SU-DHL-6 (cell line): ENCODE measurements around the gene GPR35.
"Not testable (repeated sequence)": the region's sequence is repeated elsewhere in the genome, so short reads cannot be mapped to it uniquely, and the experiment has no call there.

Source experiments
- H2AFZ ChIP-seq: fragments of 200-600 bp; sonication (generic); 2 replicates; pipeline ENCODE4 v1.6.1; 2014; ENCODE audit warnings: low read depth, mild to moderate bottlenecking, moderate library complexity, mixed read lengths, antibody characterized with exemption, low read length; ENCODE audit not compliant: severe bottlenecking
- H3F3A ChIP-seq: fragments of 200-600 bp; shearing (Covaris generic); 2 replicates; pipeline ENCODE4 v1.6.0; 2016; ENCODE audit warnings: antibody characterized with exemption, mild to moderate bottlenecking; ENCODE audit not compliant: insufficient read depth
- H3K27ac ChIP-seq: fragments of 200-600 bp; sonication (generic); 2 replicates; pipeline ENCODE4 v1.5.1; 2016; ENCODE audit warnings: low read depth, mild to moderate bottlenecking, low read length, moderate library complexity, mixed read lengths
- H3K27me3 ChIP-seq: fragments of 200-600 bp; sonication (generic), shearing (Covaris generic); 2 replicates; pipeline ENCODE4 v1.6.0; 2014; ENCODE audit warnings: mild to moderate bottlenecking, low read length
- H3K36me3 ChIP-seq: fragments of 200-600 bp; sonication (generic); 2 replicates; pipeline ENCODE4 v1.6.1; 2014; ENCODE audit warnings: mild to moderate bottlenecking, low read length, mixed read lengths
- H3K4me2 ChIP-seq: fragments of 300-600, 200-600 bp; shearing (Covaris generic), sonication (generic); 2 replicates; pipeline ENCODE4 v1.6.0; 2014; ENCODE audit warnings: low read length, low read depth, mild to moderate bottlenecking; ENCODE audit not compliant: poor library complexity, severe bottlenecking
- H3K4me3 ChIP-seq: fragments of 200-600 bp; sonication (generic); 2 replicates; pipeline ENCODE4 v1.5.1; 2014; ENCODE audit warnings: antibody characterized with exemption, low read length, mild to moderate bottlenecking, mixed read lengths; ENCODE audit not compliant: insufficient read depth, poor library complexity, severe bottlenecking
- H3K79me2 ChIP-seq: fragments of 200-600 bp; sonication (generic); 2 replicates; pipeline ENCODE4 v1.6.1; 2014; ENCODE audit warnings: mild to moderate bottlenecking, low read length, moderate library complexity; ENCODE audit not compliant: insufficient read depth
- H3K9ac ChIP-seq: fragments of 200-600 bp; sonication (generic); 2 replicates; pipeline ENCODE4 v1.7.0; 2014; ENCODE audit warnings: mild to moderate bottlenecking, low read length
- H3K9me2 ChIP-seq: fragments of 200-600 bp; sonication (generic); replicated peaks from 2 replicates; pipeline ENCODE4 v1.6.1; 2014; ENCODE audit warnings: low read length; ENCODE audit not compliant: insufficient read depth
- H3K9me3 ChIP-seq: fragments of 200-600 bp; sonication (generic); 2 replicates; pipeline ENCODE4 v1.6.1; 2014; ENCODE audit warnings: low read length, mixed read lengths; ENCODE audit not compliant: insufficient read depth
- H4K20me1 ChIP-seq: fragments of 200-600 bp; sonication (generic); 2 replicates; pipeline ENCODE4 v1.6.1; 2014; ENCODE audit warnings: low read depth, mild to moderate bottlenecking, antibody characterized with exemption, low read length, moderate library complexity, mixed read lengths

Gene GPR35

DNA sequence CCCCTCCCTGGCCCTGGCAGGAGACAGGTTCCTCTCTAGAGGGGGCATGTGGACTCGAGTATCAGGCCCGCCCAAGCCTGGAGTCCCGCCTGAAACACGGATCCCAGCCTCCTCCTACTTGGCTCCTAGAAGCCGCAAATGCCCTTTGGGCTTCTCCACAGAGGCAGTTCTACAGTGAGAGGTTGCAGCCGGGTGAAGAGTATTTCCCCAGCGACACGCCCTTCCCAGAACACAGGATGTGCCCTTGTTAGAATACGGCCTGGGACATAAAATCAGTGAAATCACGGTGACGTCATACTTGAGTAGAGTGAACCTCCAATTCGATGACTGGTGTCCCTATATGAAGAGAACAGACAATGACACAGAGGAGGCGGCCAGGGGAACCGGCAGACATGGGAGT, 52.8 kb downstream of the GPR35 start:
- not testable (repeated sequence) for H3K9me3 ChIP-seq, H3K4me2 ChIP-seq, H3K27me3 ChIP-seq, H3K4me3 ChIP-seq, H4K20me1 ChIP-seq, H3K36me3 ChIP-seq, H3K79me2 ChIP-seq, H3K9ac ChIP-seq, H3K9me2 ChIP-seq, H3F3A ChIP-seq, H3K27ac ChIP-seq, H2AFZ ChIP-seq

DNA sequence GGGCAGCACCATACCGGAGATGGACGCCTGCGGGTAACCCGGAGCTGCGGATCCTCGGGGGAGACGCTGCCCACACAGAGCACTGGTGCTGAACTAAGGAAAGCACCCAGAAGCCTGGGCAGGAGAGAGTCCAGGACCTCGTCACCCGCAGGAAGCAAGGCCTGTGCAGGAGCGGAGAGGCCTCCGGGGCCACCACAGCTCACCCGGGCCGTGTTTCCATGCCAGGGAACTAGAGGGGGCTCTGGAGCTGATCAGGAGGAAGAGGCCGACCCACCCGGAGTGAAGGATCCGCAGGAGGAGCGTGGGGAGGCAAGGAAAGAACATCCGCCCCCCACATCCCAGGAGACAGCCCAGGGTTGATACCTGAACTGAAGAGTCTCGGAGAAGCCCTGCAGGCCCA, 53.6 kb downstream of the GPR35 start:
- not testable (repeated sequence) for H3K36me3 ChIP-seq, H2AFZ ChIP-seq, H3K9me3 ChIP-seq, H3F3A ChIP-seq, H3K9me2 ChIP-seq, H3K9ac ChIP-seq, H4K20me1 ChIP-seq, H3K4me2 ChIP-seq, H3K79me2 ChIP-seq, H3K27ac ChIP-seq, H3K27me3 ChIP-seq, H3K4me3 ChIP-seq

DNA sequence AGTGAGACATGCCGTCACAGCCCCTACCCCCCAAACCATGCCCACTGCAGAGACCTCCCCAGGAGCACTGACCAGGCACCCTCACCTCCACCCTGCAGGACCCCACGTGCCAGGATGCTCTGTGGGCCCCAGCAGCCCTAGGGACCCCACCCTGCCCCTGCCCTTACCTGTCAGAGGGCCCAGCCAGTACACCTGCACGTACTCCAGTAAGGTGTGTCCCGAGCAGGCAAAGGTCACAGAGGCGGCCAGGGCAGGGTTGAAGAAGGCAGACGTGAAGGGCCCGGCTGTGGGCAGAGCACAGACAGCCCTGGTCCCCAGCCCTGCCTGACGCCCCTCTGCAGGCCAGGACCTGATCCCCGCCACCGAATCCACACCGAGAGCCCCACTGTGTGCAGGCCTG, 54.9 kb downstream of the GPR35 start:
- not testable (repeated sequence) for H2AFZ ChIP-seq, H3K9me2 ChIP-seq, H3K4me2 ChIP-seq, H3K27me3 ChIP-seq, H3K36me3 ChIP-seq, H3K9me3 ChIP-seq, H4K20me1 ChIP-seq, H3K79me2 ChIP-seq, H3F3A ChIP-seq, H3K27ac ChIP-seq, H3K9ac ChIP-seq, H3K4me3 ChIP-seq
